GM12892 (cell line): ENCODE results near the gene SDC1.

Source experiments
- POLR2A ChIP-seq: IDR thresholded peaks from 2 replicates; pipeline ENCODE4 v1.6.1; 2011; ENCODE audit warnings: low read depth, low read length, control low read depth
- POLR2AphosphoS5 ChIP-seq: IDR thresholded peaks from 2 replicates; pipeline ENCODE4 v1.6.1; 2011; ENCODE audit warnings: low read depth, low read length, control low read depth
- TAF1 ChIP-seq: IDR thresholded peaks from 2 replicates; pipeline ENCODE4 v1.6.1; 2011; ENCODE audit warnings: low read depth, mild to moderate bottlenecking, control low read depth, low read length, borderline replicate concordance

DNA sequence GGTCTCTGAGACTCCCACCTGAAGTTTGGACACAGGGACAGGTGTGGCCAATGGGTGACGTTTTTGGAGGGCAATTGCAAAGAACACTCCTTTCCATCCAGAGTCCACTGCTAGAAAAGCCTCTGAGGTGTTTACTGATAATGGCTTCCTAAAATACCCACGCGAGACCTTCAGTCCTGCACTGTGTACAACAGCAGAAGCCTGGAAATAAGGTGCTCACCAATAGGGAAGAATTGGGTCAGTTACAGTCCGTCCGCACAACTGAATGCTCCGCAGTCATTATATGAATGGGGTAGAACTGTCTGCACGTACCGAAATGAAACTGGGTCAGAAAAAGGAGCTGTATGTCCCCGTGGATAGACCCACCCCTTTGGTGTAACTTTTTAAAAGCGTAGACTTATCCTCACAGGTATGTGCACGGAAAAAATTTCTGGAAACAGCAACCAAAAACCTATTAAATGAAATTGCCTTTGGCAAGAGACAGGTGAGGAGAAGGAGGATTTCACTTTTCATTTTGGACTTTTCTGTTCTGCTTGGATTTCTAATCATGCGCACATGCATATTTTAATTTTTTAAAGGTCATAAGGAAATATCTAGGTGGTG lies 29.4 kb downstream of the SDC1 start:
- TF ChIP-seq POLR2A = no peak
- TF ChIP-seq TAF1 = no peak
- no peak for TF ChIP-seq POLR2AphosphoS5
